ENCODE results near the gene ACBD4.
A peak's percentile ranks its signal among the peaks of the same experiment; 100 is the strongest.

The ACBD4 gene

DNA sequence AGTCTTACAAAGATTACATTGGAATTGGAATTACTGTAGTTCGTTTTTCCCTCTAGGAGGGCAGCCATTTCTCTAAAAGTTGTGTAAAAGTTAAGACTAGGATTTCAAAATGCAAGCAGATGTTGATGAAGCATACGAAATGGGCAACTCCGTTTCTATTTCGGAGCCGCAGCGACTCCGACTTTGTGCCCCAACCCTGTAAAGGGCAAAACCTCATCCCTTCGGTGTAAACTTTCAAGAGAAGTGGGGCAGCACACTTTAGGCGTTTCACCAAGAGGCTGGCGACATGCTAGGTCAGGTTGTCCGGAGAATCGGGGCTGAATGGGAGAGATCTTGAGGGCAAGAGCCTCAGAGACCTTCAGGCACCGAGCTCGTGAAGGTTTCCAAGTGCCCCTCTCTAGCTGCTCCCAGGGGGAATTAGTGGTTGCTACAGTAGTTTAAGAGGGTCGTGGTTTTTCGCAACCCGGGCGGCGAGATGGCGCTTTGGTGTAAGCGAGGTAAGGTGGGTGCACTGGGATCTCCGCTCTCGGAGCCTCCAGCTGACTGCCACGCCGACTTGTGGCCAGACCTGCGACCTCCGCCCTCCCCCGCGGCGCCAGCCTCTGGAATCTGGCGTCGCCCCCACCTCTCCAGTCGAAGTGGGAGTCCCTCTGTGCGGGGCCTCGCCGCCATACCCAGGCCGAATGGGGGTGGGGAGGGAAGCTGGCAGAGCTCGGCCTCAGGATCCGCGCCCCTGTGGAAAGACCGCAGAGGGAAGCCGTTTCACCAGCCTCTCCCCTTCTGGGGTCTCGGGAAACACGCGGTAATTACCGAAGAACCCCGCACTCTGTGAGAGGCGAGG, 25.2 kb downstream of the ACBD4 start:
- DNase-seq (ENCODE audit: low read depth), result peak; percentile 44

DNA sequence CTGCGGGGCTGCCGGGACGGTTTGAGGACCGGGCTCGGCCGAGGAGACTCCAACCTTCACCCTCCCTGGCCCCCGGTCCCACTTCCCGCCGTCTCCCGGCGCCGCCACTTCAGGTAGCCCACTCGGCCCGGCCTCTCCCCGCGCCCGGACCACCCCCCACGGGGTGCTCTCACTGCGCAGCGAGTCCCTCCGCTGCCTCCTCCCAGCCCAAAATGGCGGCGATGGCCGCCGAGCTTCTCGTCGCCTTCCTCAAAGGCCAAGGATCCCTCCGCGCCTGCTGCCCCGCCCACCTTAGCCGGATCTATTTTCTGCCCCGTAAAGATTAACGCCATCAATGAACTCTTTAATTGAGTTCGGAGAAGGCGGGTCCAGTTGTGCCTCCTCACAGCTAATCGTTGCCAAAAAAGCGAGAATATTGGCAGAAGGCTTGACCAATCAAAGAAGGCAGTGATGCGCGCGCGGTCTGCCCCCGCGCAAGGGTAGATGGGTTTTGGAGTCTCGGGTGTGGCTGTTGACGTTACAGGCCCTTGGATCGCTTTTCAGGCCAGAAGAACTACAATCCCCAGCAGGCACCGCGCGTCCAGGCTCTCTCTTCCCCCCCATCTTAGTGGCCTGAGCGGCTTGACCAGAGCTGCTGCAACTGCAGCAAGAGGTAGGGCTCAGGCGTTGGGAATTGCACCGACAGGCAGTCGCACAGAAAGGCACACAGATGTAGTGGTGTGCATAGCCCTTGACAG, 26.0 kb downstream of the ACBD4 start, which contains the start of gene HEXIM2:
Gene HEXIM2, plus strand, starts transcription at position 588 of the 737 bp plus-strand sequence. CDS start 919 bp downstream, outside the sequence.
- peak; percentile 95 for DNase-seq (ENCODE audit: low read depth)

DNA sequence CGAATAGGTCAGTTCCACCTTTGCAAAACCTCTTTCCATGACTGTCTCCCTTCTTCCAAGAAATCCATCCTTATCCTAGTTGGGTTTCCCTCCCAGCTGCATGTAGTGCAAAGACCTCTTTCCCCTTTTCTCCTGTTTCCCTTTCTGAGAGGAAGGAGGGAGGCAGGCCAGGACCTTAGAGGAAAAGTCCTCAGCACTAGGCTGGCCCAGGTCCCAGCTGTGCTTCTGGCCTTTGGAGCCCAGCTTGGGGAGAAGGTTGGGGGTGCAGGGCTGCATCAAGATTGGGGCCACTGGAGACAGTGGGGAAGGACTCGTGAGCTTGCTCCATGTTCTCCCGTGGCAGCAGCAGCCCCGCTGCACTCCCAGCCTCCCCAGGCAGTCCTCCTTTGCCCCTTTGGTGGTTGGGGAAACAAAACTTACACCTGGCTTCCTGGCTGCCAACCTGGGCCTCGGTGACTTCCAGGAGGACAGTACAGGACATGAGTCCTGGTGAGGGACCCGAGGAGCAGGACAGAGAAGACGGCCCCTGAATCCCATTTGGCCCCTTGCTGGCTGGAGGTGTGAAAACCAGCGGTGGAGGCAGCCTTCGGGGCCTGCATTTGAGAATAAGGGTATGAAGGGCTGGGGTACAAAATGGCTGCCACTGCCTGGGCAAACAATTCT, 26.7 kb downstream of the ACBD4 start:
- DNase-seq (ENCODE audit: low read depth), result no peak

DNA sequence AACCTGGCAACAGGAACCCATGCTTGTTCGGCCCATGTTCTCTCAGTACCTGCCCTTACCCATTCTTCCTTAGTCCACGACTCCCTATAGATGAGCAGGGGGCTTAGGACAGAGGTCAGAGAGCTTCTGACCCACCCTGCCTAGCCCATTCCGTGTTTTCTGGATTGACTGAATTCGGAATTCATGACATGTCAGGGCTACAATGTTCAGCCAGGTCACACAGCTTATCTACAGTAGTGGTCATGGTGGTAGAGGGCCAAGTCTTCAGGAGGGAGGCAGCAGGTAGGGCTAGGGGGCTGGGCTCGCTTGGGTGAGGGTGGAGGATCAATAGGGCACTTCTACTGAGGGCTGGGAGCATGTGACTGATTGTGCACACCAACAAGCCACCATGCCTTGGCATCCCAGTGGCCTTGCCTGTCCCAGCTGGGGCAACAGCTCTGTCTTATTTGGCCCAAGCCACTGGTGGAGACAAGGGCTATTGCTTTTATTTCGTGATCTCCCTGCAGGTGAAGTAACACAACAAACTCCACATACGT, 29.3 kb downstream of the ACBD4 start:
- DNase-seq (ENCODE audit: low read depth), result no peak

DNA sequence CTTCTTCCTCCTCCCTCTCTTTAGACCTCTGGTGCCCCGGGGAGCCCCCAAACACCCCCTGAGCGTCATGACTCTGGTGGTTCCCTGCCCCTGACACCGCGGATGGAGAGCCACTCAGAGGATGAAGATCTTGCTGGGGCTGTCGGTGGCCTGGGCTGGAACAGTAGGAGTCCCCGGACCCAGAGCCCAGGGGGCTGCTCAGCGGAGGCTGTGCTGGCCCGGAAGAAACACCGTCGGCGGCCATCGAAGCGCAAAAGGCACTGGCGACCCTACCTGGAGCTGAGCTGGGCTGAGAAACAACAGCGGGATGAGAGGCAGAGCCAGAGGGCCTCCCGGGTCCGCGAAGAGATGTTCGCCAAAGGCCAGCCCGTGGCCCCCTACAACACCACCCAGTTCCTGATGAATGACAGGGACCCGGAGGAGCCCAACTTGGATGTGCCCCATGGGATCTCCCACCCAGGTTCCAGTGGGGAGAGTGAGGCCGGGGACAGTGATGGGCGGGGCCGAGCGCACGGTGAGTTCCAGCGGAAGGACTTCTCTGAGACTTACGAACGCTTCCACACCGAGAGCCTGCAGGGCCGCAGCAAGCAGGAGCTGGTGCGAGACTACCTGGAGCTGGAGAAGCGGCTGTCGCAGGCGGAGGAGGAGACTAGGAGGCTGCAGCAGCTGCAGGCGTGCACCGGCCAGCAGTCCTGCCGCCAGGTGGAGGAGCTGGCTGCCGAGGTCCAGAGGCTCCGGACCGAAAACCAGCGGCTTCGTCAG, 33.7 kb downstream of the ACBD4 start:
- DNase-seq (ENCODE audit: low read depth), result no peak

DNA sequence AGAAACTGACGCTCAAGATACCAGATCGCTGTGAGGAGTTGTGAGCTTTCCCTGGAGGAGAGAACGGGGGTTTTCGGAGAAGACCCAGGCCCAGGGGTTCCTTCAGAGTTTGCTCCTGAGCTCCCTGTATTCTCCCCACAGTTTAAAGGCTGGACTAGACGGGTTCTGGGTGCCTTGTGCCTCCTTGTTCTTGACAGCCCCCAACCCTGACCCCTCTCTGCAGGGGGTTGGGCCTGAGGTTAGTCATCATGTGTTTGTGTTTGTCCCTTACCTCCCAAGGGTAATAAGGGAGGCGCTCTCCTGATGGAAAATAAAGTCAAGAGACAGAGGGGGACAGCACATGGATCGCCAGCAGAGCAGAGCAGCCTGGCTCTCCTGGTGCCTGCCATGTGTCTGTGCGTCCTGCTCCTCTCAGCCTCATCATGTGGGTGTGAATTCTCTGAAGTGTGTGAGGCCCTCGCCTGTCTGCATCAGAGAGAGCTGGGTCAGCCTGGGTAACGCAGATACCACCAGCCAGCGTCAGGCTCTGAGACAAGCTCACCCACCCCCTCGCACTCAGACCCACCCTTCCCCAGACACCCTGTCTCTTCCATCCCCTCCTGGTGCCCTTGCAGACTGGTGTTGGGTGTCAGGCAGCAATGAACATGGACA, 34.9 kb downstream of the ACBD4 start:
- DNase-seq (ENCODE audit: low read depth), result no peak

DNA sequence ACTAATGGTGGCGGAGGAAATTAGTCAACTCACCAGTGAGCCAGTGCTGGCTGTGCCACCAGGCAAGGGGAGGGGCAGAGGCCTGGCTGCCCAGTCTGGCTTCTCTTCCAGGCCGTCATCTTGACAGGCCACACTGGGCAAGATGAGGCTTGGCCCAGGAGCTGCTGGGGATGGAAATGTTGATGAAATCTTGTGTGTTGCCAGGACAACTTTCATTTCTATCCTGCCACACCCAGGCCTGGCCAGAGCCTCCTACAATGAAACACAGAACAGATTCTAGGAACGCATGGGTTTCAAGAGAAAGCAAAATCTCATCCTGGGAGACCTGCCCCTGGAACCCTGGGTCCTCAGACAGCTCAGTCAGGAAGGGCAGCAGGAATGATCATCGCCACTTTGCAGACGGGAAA, 35.4 kb downstream of the ACBD4 start:
- DNase-seq (ENCODE audit: low read depth), result no peak

DNA sequence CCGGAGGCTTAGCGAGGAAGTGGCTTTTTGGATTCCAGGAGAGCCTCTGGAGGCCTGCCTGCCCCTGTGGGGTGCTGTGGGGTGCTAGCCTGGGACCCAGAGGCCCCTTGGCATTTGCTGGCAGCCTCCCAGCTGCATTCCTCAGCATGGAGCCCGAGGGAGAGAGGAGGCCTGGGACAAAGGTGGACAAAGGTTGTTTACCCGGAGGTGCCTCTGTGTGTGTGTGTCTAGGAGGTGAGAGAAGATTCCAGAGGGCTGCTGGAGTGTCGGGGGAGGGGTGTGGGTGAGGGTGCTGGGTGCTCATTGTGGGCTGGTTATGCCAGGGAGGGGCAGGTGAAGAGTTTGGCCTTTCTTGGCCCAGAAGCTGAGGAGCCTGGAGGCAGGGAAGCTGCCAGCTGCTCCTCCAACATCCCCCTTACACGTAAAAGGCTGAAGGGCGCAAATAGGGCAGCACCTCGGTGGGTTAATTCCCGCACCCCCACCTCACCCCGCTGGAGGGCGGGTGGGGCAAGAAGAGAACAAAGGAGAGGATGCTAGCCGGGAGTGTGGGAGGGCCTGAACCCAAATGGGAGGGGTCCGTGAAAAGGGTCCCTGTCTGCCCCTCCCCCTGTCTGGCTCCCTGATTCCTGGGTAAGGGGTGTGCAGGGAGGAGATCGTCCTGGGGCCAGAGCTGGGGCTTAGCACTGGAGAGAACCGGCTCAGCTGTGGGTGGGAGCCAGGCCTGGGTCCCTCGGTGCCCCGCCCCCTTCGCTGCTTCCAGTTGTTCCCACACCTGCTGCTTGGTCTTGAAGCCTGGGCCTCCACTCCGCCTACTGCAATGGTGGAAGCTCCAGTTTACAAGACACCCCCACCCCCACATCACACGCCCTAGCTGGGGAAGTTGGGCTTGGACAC, 36.1 kb downstream of the ACBD4 start:
- DNase-seq (ENCODE audit: low read depth), result no peak

DNA sequence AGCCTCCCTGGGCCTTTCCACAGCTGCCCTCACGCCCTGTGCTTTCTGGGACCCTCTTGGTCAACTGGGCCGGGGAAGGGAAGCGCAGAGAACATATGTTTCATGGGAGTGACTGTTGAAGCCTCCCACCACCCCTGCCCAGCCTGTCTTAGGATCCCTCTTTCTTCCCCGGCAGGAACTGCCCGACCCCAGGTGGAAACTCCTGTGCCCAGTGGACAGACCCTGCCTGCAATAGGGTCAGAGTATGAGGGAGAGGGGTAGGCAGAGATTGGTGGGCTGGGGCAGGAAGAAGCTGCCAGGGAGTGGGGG, 36.7 kb downstream of the ACBD4 start:
- no peak for DNase-seq (ENCODE audit: low read depth)

DNA sequence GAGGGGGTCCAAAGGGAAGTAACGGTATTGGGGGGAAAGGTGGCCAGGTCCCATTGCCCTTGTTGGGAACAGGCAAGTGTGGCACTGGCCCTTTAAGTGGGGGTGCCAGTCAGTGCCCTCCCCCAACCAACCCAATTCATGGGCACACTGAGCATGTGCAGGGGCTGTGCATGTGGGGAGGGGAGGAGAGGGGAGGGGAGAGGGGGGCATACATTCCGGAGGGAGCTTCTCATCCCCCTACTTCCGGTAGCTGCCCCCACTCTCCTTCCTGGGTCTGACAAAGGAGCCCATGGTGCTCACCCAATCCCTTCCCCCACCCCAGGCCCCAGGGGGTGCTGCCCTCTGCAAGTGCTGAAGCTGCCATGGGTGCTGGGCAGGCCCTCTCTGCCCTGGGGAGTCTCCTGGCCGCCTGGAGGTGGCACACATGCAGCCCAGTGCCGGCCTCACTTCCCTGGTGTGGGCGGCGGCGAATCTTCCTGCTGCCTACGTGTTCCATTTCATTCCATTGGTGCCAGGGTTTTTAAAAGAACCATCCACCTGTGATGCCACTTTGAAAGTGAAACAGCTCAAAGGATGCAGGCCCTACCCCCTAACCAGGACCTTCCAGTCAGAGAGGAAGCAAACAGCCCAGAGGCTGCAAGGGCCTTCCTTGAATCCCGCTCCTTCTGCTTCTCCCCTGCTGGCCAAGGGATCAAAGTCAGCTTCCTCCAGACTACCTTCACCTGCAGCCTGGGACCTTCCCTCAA, 37.2 kb downstream of the ACBD4 start:
- peak; percentile 12 for DNase-seq (ENCODE audit: low read depth)

DNA sequence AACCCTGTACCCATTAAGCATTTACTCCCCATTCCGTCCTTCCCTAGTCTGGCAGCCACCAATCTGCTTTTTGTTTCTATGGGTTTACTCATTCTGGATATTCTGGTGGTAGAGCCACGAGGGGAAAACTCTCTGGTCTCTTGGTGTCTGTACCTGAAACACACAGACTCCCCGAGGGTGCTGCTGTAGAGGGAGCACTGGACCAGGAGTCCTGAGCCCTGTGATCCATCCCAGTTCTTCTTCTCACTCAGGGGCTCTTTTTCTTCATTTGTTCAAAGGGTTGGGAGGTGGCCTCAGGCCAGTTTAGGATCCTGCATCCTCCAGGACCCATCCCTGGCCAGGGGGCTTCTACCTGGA, 40.2 kb downstream of the ACBD4 start:
- DNase-seq (ENCODE audit: low read depth), result no peak

DNA sequence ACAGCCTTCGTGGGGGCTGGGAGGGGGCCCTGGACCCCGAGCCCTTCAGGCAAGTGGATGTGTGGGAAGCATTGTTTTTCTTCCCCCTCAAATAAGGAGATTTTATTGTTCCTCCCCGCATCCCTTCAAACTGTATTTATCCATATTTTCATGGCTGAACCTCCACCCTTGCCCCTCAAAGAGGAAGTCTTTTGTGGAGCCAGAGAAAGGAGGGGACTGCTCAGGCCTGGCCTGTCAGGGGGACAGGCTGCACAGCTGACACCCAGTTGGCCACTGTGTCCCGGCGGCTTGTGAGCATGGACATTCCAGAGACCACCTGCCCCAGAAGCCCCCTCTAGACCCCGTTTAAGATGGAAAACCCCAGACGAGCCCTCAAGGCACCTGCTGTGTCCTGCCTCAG, 42.1 kb downstream of the ACBD4 start:
- no peak for DNase-seq (ENCODE audit: low read depth)

DNA sequence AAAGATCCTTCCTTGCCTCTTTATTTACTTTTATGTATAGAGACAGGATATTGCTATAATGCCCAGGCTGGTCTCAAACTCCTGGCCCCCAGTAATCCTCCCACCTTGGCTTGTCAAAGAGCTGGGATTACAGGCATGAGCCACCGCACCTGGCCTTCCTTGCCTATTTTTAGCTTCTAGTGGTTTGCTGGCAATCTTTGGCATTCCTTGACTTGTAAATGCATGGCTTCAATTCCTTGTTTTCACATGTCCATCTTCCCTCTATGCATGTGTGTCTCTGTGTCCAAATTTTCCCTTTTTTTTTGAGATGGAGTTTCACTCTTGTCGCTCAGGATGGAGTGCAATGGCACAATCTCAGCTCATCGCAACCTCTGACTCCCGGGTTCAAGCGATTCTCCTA, 48.7 kb downstream of the ACBD4 start:
- DNase-seq (ENCODE audit: low read depth), result no peak

DNA sequence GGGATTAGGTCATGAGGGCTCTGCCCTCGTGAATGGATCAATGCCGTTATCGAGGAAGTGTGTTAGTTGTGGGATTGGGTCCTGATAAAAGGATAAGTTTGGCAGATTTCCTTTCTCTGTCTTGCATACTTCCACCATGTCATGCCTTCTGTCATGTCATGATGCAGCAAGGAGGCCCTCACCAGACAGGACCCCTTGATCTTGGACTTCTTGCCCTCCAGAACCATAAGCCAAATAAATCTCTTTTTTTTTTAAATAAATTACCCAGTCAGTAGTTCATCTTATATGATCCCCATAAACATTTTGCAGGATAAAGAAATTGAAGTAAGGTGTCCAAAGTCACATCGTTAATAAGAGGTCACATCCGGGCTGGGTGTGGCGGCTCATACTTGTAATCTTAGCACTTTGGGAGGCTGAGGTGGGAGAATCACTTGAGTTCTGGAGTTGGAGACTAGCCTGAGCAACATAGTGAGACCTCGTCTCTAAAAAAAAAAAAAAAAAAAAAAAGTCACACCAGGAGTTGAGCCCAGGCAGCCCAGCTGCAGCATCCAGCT, 51.4 kb downstream of the ACBD4 start:
- DNase-seq (ENCODE audit: low read depth), result no peak

DNA sequence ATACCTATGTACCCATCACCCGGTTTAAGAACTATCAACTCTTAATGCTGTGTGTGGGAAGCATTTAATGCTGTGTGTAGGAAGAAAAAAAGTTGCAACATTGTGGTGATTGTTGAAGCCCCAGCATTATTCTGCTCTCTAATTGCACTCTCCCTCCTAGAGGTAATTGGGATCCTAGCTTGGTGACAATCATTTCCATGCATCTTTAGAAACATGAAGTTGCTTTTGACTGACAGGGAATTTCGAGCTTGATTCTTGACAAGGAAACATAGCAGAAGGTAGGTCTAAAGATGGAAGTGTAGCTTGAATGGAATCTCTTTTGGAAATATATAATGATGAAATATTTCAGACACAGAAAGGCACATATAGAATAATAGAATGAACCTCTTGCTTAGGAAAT, 53.5 kb downstream of the ACBD4 start:
- DNase-seq (ENCODE audit: low read depth), result no peak

DNA sequence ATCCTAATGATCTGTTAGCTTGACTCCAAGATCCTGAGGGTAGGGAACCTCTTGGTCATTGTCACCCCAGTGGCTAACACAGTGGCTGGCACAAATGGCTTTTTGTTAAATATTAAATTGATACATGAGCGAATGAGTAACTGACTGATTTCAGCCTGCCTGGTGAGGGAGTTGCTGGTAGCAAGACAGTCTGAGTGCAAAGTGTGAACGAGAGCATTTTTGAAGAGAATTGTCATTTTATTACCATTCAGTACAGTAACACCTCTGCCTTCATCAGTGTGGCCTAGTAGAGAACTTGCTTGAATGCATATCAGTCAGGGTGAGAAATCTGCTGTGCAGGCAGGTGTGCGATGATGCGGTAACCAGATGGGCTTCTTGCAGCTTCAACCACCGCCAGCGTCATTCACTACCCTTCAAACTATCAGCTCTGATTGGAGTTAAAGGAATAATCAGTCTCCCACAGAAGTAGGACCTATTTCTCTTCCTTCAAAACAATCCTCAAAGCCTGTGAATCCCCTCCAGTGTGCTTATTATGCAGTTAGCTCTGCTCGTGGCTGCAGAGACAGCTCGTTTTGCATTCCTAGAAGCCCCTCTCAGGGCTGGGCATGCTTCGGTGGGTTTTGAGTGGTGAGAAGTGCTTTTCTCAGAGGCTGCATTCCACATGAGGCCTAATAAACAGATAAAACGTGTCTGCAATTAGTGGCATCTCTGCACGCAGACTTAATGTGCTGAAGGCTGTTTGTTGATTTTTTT, 55.2 kb downstream of the ACBD4 start:
- no peak for DNase-seq (ENCODE audit: low read depth)

Data from T-helper 22 cell (primary cell).